Kidney epithelial cell (primary cell): ENCODE measurements around the gene SLC6A12. TPM values are rescaled to one million over a fixed set of nuclear protein-coding genes. Genes with fewer than 3 reads are reported as not detected.

Experiments used
- DNase-seq: peaks from one replicate; pipeline ENCODE4 v3.0.0-alpha.2; 2010; ENCODE audit warnings: low read depth
- H3K27me3 ChIP-seq: 2 replicates; pipeline ENCODE4 v1.6.0; 2011; ENCODE audit warnings: low read length; ENCODE audit not compliant: control insufficient read depth, insufficient read depth
- H3K36me3 ChIP-seq: 2 replicates; pipeline ENCODE4 v1.5.1; 2011; ENCODE audit warnings: low read length; ENCODE audit not compliant: control insufficient read depth, insufficient read depth
- H3K4me3 ChIP-seq: 2 replicates; pipeline ENCODE4 v1.5.1; 2011; ENCODE audit warnings: low read depth, mild to moderate bottlenecking, control low read depth, low read length
- CTCF ChIP-seq: IDR thresholded peaks from 2 replicates; pipeline ENCODE4 v1.5.1; 2011; ENCODE audit warnings: mild to moderate bottlenecking, moderate library complexity, low read length, control low read depth, inconsistent platforms; ENCODE audit not compliant: insufficient read depth, poor library complexity, severe bottlenecking
- total RNA-seq: library from RNA; depleted of rRNA; stranded (reverse); fragments of >200 nt; gene quantifications from 2 replicates; pipeline ENCODE4 v1.2.3, GENCODE V29; 2015

The SLC6A12 gene
- total RNA-seq, 1 donor from 2014 or later = not detected

DNA sequence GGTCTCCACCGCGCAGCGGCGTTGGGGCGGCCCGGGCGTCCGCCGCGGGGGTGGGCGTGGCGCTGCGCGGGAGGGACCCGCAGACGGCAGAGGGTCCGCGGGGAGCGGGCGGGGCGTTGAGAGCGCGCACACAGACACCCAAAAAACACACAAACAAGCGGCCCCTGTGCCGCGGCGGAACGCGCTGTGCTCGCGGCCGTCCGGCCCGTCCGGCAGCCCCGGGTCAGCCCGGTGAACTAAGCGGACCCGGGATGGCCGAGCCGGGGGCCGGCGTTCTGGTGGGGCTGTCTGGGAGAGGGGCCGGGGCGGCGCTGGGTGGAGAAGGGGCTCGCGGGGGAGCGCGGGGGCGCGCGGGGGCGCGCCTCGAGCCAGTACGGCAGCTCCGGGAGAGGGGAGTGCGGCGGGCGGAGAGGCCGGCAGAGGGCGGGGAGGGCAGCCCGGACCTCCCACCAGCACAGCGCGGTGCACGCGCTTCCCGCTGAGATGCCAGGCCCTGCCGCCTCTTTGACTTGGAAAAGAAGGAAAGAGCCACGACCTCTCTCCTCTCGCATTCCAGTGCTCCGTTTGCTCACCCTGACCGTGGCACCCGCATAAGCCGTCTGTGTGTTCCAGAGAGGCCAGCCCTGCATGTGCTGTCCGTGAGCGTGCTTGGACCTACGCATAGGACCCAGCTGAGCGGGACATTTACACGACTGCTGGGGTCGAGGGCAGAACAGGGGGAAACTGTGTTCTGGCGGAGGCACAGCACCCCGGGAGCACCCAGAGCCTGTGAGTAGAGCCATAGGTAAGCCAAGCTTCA lies 10.3 kb downstream of the SLC6A12 start:
- Histone ChIP-seq H3K27me3 (peaks cover 33% of the 10 kb centered on the region), H3K36me3 (no peaks in the 10 kb centered on the region), H3K4me3 (peak overlapping the region; percentile 38)
- TF ChIP-seq CTCF = no peak
- DNase-seq = no peak

- Histone ChIP-seq H3K27me3 (peaks cover 33% of the 10 kb centered on the region), H3K4me3 (no peak overlapping the region)
Measured at GRCh38 chr12:203074-203461, 10.9 kb downstream of the SLC6A12 start.

GRCh38 chr12:202081-202731 lies 11.8 kb downstream of the SLC6A12 start:
- TF ChIP-seq CTCF = no peak
- H3K4me3 ChIP-seq = no peak overlapping the region
- DNase-seq = no peak
- peaks cover 32% of the 10 kb centered on the region for H3K27me3 ChIP-seq
- H3K36me3 ChIP-seq = no peaks in the 10 kb centered on the region

More at GRCh38 chr12:203074-203461, 10.9 kb downstream of the SLC6A12 start:
- DNase-seq = no peak
- H3K36me3 ChIP-seq = no peaks in the 10 kb centered on the region
- no peak for TF ChIP-seq CTCF

GRCh38 chr12:201361-201760 lies 12.6 kb downstream of the SLC6A12 start:
- TF ChIP-seq CTCF = no peak
- Histone ChIP-seq H3K27me3 (peaks cover 30% of the 10 kb centered on the region), H3K4me3 (no peak overlapping the region), H3K36me3 (no peaks in the 10 kb centered on the region)
- DNase-seq = no peak

- Histone ChIP-seq H3K4me3 (no peak overlapping the region), H3K27me3 (peaks cover 38% of the 10 kb centered on the region), H3K36me3 (no peaks in the 10 kb centered on the region)
- DNase-seq = no peak
- no peak for TF ChIP-seq CTCF
Measured at GRCh38 chr12:198705-199104, 15.3 kb downstream of the SLC6A12 start.
